G401 (cell line): ENCODE data around the gene GALNT18. TPM values are rescaled to one million over a fixed set of nuclear protein-coding genes. Genes with fewer than 3 reads are reported as not detected.

Source experiments
- DNase-seq: peaks from one replicate; pipeline ENCODE4 v3.0.0-alpha.2; 2015; ENCODE audit warnings: low spot score
- in situ Hi-C: cut with HindIII; loops from 2 replicates; pipeline ENCODE4 v1.10.0; 2016; ENCODE audit warnings: low sequenced_read_pairs, mixed read lengths
- total RNA-seq: library from RNA; depleted of rRNA; stranded (reverse); fragments of >200 nt; shearing (Covaris generic); gene quantifications from 2 replicates; pipeline ENCODE4 v1.2.3, GENCODE V29; 2014

GALNT18 gene
- total RNA-seq, 1 experiment from 2014 or later = not detected

DNA sequence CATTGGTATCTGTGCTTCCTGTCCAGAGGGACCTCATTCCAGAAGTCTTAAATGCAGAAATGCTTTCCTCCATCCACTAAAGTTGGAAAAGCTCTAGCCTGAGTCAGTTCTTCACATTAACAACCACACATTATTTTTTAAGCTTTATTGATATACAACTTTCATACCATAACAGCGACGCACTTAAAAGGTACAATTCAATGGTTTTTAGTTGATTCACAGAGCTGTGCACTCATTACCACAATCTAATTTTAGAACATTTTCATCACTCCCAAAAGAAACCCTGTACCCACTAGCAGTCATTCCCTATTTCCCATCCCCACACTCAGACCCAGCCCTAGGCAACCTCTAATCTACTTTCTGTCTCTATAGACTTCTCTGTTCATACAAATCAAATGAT, 27.6 kb downstream of the GALNT18 start:
- no peak for DNase-seq
- in situ Hi-C loops = no loop called here

- in situ Hi-C loops = no loop called here
- no peak for DNase-seq
Measured at GRCh38 chr11:11592146-11592684, 29.6 kb downstream of the GALNT18 start.

DNA sequence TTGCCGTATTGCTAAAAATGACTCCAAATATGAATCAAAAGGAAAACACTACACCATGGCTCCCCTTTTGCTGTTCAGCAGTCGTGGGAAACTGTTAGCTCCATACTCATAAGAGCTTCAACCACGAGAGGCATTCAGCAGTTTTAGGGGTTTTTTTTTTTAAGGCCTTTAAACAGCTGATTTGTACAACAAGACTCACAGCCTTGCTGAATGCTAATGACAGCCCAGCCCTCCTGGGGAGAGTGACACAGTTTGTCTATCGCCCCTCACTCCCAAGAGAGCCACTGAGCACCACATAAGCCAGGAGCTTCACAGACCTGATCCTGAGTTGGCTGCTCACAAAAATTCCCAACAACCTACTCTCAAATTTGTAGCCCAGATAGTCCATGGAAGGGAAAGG, 32.4 kb downstream of the GALNT18 start:
- no peak for DNase-seq
- in situ Hi-C loops = no loop called here

GRCh38 chr11:11588891-11589290, 32.9 kb downstream of the GALNT18 start:
- in situ Hi-C loops = no loop called here
- DNase-seq = no peak

GRCh38 chr11:11588243-11588642, 33.6 kb downstream of the GALNT18 start:
- in situ Hi-C loops = no loop called here
- DNase-seq = peak; percentile 46

- in situ Hi-C loops = no loop called here
- no peak for DNase-seq
Measured at GRCh38 chr11:11587122-11587521, 34.7 kb downstream of the GALNT18 start.

GRCh38 chr11:11586465-11586864, 35.3 kb downstream of the GALNT18 start:
- DNase-seq = no peak

DNA sequence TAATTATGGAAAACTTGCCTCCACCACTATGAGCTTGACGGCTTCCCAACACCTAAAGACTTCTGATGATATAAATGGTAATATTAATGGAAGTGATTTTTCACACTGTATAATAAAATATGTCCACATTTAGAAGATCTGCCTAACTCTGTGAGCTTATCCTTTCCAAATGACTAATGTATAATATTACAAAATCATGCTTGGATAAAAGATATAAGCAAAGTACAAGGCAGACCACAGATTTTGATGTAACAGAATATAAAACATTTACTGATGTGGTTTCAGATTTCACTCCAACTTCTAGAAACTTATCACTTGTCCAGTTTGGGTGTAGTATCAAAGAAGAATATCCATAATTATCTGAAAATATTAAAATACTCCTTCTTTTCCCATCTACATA, 36.9 kb downstream of the GALNT18 start:
- DNase-seq = no peak
- in situ Hi-C loops = loop anchor here (5.0 kb wide), 1 partner anchor 72 kb away; no protein-coding TSS in a partner anchor

More at GRCh38 chr11:11586465-11586864, 35.3 kb downstream of the GALNT18 start:
- in situ Hi-C loops = no loop called here

DNA sequence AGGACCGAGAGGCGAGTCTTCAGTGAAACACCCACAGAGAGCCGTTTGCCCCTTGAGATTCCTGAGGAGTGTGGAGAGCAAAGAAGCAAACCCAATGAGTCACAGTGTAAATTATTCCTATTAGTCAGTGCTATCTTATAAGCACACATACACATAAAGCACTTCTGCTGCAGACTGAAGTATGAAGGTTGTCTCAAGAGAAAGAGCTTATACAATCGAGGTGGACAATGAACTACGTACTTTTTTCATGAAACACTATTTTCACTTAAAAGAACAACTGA, 37.3 kb downstream of the GALNT18 start:
- in situ Hi-C loops = loop anchor here (5.0 kb wide), 1 partner anchor 73 kb away; no protein-coding TSS in a partner anchor
- no peak for DNase-seq

DNA sequence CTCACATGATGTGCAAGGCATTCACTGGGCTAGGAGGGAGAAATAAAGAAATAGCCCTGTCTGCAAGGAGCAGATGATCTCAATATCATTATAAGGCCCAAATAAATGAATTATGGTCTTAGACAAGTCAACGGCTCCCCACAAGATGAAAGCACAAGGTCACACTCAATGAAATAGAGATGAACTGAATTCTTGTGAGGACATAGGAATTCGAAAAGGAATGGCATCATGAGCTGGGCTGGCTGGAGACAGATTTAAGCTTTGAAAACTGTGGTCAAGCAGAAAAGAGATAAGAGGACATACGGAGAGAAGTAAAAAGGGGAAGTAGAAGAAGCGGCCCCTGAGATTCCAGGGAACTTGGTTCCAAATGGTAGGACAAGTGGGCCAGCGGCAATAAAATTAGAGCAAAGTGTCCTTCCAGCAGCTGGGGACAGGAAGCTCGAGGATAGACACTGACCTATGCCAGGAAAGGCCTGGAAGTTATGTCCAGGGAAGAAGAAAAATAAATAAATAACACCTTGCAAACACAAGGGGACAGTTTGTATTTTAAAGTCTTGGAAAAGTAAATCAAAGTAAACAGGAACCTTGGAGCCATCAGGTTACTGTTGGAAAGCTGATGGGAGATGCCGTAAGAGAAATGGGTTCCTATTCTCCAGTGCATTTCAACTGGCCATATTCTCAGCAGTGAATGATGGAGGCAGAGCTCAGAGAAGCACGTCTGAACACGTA, 37.8 kb downstream of the GALNT18 start:
- DNase-seq = no peak
- in situ Hi-C loops = loop anchor here (5.0 kb wide), 1 partner anchor 73 kb away; no protein-coding TSS in a partner anchor

DNA sequence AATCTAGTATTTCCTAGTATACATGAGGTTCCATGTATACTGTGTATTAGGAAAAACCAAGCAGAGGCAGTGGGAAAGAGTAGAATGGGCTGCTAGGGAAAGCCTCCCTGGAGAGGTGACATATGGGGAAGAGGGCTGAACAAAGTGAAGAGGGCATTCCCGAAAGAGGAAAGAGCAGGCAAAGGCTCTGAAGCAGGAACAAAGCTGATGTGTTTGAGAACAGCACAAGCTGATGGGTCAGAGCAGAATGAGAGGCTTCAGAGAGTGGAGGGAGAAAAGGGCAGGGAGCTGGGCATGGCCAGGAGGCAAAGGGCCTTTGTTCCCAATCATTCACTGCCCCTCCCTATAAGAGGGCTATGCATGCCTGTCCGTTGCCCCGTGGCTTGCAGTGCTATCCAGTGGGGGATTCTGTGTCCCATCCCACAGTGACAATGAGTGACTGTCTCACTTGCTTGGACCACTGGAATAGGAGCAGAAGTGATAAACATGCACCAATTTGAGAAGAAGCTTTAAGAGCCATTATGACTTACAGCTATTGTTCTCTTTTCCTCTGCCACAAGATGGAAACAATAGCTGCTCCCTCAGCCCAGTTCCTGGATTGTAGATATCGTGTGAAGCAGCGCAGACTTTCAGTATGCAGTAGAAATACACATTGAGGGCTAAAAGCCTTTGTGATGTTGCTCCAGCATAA, 39.6 kb downstream of the GALNT18 start:
- in situ Hi-C loops = loop anchor here (5.0 kb wide), 1 partner anchor 75 kb away; no protein-coding TSS in a partner anchor

GRCh38 chr11:11581481-11581880, 40.3 kb downstream of the GALNT18 start:
- DNase-seq = no peak
- in situ Hi-C loops = loop anchor here (5.0 kb wide), 1 partner anchor 76 kb away; no protein-coding TSS in a partner anchor

More for the DNA sequence above, 39.6 kb downstream of the GALNT18 start:
- peak; percentile 53 for DNase-seq

DNA sequence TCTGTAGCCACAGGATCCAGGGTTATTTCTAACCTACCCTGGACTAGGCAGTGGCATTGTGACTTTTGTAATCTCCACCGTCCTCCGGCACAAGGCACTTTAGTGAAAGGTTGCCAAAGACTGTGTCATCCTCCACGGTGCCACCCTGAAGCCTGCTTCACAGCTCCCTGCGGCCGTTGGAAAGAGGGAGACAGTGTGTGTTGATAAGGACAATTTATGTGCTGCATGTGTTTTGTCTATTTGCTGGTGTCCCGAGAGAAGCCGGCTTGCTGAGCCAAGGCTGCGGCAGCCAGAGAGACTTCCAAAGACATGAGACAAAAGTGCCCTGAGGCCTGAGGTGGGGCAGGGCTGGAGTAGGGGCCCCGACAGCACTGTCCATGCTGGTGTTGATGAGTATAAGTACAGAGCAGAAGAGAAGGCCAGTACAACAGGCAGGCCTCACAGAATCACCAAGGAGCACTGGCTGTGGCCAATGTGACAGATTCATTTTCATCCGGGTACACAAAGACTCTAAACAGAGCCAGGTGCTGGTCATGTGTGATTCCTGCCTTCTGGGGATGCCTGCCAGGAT, 40.9 kb downstream of the GALNT18 start:
- DNase-seq = peak; percentile 91
- in situ Hi-C loops = loop anchor here (5.0 kb wide), 1 partner anchor 76 kb away; no protein-coding TSS in a partner anchor

GRCh38 chr11:11580012-11580411, 41.8 kb downstream of the GALNT18 start:
- DNase-seq = no peak

DNA sequence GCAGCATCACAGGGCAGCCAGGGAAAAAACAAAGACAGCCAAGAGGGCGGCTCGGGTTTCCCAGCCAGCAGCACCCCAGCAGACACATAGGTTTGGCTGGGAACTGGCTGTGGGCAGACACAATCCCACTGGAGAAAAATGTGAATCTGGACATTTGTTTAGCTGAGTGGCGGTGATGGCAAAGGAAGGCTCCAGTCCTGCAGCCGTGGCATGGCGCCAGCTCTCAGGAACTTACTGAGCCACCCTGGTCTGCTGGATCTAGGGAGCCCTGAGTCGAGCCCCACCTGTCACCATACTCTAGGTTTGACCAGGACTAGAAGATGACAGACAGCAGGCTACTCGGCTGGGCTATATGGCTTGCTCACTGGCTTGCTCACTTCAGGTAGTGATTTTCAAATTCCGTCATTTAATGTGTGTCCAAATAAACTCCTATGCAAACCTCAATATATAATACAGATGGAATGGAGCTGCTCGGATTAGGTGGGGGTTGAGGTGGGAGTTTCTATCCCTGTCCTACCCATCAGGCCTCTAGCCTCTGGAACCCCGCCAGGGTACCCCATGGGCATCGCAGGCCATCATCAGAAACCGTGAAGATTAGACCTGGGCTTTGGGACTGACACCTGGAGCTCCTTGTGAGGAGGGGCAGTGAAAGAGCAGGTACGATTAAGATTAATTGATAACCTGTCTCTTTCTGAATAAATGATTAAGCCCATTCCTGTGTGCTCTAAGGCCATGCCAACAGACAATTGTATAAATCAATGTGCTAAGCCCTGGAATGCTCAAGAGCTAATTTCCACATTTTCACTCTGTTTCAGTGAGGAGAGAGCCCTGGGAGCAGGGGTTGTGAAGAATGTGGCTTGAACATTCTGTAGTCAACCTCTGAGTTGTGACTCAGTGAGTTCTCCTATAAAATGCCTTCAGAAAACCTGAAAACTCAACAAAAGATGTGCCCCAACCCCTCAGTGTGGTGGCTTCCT, 42.5 kb downstream of the GALNT18 start:
- peak; percentile 68 for DNase-seq
- in situ Hi-C loops = no loop called here

More at GRCh38 chr11:11580012-11580411, 41.8 kb downstream of the GALNT18 start:
- in situ Hi-C loops = loop anchor here (5.0 kb wide), 1 partner anchor 77 kb away; no protein-coding TSS in a partner anchor

DNA sequence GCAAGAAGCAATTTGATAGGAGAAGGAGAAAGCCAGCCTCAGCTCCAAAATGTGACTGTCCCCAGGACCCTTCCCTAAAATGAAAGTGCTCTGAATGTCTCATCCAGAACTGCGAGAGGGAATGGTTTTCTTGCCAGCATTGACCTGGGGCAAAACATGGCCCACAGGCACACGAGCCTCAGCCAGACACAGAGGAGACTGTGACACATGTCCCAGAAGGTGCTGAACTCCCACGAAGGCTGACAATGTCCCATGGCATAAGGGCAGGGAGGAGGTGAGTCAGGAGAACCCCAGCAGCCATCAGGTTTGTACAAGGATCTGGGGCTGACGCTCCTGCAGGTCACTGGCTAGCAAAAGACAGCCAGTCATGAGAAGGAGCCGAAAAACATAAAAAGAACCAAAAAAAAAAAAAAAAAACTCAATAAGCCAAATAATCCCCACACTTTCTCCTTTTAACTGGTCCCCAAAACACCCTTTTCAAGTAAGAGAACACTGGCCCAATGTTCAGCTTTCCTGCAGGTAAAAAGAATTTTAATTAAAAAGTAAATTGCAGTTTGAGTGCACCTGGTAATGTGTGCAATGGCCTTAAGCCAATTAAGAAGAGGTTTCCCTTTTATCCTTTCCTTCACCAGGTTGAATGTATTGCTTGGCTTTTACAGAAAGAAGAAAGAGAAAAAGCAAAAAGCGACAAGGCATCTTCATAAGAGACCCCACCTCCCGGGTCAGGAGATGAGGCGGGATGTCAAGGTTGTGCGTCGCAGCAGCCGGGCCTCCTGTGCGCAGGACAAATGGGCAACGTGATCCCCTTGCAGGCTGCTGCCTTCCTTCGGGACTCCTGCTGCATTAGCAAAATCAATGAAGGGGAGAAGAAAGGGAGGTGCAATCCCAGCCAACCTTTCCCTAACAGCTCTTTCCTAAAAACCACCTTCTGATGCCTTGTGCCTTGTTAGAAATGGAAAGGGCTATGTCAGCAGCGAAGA, 43.6 kb downstream of the GALNT18 start:
- DNase-seq = peak; percentile 19
- in situ Hi-C loops = no loop called here

DNA sequence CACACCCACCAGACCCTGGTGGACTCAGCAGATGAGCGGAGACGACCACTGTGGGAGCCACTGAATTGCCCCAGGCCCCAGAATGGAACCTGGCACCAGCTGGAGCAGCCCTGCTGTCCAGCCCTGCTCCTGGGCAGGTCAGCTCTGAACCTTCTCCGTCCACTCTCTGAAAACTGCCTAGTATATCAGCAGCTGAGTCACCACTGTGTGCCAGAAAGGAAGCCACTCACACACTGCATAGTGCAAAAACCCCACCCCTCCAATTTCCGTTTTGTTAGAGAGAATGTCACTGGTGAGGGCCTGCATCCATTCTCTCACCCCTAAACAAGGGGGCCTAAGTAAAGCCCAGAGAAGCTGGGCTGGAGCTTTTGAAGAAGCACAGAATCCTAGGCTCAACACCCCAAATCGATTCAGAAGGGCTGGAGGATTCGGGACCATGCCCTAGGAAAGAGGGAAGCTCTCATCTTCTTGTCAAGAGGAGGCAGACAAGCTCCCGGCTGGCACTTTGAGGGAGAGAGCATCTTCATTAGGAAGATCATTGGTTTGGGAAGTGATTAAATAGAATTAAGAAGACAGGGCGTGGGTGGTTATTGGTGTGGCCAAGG, 44.5 kb downstream of the GALNT18 start:
- DNase-seq = no peak
- in situ Hi-C loops = no loop called here
